IPS-NIHi7 (cell line): ENCODE data around the gene MAN1B1.
A peak's percentile ranks its signal among the peaks of the same experiment; 100 is the strongest.
"Not testable (repeated sequence)": the region's sequence is repeated elsewhere in the genome, so short reads cannot be mapped to it uniquely, and the experiment has no call there.

ENCODE experiments used
- DNase-seq: peaks from one replicate; pipeline ENCODE4 v3.0.0; 2012; ENCODE audit warnings: mixed read lengths; ENCODE audit errors: extremely low spot score

MAN1B1 gene

DNA sequence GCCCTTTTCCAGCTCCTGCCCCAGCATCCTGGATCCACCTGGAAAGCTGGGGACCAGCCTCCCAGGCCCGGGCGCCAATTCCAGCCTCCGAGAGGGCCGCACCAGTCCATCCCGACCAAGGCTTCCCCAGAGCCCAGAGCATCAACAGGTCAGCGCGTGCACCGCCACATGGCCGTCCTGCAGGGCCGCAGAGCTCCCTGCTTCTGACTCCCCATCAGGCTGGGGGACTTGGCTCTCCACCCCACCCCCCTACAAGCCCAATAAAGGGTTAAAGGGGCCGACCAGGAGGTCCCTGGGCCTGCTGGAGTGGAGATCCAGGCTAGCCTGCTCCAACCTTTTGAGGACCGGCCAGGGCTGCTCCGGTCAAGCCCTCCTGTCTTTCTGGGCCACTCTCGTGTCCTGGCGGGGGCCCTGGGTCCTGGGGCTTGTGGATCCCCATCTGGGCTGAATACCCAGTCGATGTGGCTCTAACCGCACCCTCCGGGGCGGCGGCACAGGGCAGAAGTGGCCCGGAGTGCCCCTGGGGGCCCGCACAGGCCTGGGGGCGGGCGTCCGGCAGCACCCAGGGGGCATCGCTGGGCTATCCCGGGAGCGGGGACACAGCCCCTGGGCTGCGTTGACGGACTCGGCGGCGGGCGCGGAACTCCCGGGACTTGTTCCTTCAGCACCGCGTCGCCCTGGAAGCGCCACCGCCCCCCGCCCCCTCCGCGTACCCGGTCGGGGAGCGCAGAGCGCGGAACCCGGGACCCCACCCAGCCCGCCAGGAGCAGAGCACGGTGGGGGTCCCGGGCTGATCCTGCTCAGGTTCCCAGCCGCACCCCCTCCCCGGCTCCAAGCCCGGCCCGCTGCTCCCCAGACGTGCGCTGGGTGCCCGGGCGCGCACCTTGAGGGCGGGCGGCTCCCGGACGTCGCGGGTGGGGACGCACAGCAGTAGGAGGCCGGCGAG is 33.5 kb upstream of the MAN1B1 start:
- no peak for DNase-seq

DNA sequence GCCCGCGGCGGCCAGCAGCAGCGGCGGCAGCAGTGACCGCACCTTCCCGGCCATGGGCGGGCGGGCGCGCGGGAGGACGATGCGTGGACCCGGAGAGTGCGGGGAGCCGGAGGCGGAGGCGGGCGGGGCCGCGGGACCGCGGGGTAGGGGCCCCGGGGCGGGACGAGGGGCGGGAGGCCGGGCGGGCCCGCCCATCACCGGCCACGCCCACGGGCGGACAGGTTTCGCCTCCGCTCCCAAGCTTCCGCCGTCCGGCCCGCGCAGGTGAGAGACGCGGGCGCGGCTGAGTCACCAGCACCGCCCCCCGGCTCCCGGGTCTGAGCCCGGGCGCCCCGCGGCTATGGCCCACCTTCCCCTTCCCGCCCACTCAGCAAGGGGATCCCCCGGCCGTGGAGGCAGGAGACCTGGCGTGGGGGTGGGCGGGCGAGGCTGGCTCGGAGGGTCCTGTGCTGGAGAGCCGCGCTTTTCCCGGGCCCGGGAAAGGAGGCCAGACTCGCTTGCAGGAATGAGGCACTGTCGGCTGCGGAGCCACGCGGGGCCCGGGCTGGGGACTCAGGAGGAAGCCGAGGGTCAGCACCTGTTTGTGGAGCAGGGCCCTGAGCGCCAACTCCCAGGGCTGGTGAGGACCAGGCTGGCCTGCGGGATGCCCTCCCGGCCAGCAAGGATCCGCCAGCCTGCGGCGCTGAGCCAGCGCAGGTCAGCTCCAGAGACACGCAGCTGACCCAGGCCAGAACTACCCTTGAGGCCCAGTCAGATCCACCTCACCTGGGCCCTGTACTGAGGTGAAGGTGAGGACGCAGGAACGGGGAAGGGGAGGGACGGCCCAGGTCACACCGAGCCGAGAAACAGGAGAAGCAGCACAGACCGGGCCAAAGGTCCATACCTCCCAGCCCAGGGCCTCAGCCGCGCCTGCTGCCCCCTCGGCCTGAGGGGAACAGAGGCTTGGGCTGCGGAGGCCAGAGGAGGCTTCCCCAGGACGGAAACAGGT is 32.5 kb upstream of the MAN1B1 start, which contains the start of gene ENTPD2:
ENTPD2 (minus strand) TSS at position 118 of the 988 bp plus-strand sequence; CDS start at position 54, 64 bp downstream.
- DNase-seq = peak; percentile 74

DNA sequence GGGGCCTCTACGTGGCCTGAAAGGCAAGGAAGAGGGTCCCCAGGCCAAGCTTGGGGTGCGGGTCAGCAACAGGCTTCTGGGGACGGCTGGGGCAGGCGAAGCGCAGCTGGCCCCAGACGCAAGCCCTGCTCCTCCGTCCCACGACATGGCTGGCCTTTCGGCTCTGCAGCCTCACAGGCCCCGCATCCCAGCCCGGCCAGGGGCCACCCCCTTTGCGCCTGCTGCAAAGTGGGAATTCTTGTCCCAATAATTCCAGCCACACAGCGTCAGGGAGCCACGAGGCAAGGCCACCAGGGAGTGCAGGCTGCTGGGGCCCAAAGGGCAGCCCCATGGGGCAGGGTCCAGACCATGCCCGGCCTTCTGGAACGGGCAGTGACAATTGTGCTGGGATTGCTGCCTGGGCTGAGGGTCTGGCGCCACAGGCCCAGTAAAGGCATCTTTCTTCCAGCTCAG is 31.8 kb upstream of the MAN1B1 start:
- DNase-seq = no peak

- no peak for DNase-seq
Measured at GRCh38 chr9:137055385-137056364, 31.1 kb upstream of the MAN1B1 start.

DNA sequence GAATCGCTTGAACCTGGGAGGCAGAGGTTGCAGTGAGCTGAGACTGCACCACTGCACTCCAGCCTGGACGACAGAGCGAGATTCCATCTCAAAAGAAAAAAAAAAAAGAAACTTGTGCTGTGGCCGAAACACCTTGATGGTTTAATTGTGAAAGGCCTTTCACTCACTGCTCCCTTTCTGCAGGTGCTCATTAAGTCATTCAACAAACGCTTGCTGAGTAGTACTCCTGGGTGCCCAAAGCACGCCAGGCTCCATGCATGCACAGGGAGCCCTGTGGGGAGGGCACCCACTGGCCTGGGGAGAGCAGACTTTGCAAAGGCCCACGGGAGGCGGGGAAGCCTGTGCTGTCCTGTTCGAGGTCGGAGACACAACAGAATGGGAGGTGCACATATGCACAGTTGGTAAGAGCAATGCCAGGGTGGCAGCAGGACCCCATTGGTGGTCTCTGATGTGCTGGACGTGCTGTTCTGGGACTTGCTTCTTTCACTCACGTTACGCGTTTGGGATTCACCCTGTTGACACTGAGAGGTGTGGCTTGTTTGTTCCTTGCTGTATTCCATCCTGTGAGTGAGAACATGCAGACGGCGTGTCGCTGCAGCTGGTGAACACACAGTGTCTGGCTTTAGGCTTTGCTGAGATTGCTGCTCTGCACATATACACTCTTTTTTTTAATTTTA is 29.9 kb upstream of the MAN1B1 start:
- no peak for DNase-seq

DNA sequence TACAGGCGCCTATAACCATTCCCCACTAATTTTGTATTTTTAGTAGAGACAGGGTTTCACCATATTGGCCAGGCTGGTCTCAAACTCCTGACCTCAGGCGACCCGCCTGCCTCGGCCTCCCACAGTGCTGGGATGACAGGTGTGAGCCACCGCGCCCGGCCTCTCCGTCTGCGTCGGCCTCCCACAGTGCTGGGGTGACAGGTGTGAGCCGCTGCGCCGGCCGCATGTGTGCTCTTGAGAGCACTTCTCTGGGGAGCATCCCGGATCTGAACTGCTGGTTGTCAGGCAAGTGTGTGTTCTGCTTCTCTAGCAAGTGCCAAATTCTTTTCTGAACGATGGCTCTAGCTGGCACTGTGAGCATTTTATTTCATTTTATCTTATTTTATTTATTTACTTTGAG is 29.2 kb upstream of the MAN1B1 start:
- DNase-seq = no peak

DNA sequence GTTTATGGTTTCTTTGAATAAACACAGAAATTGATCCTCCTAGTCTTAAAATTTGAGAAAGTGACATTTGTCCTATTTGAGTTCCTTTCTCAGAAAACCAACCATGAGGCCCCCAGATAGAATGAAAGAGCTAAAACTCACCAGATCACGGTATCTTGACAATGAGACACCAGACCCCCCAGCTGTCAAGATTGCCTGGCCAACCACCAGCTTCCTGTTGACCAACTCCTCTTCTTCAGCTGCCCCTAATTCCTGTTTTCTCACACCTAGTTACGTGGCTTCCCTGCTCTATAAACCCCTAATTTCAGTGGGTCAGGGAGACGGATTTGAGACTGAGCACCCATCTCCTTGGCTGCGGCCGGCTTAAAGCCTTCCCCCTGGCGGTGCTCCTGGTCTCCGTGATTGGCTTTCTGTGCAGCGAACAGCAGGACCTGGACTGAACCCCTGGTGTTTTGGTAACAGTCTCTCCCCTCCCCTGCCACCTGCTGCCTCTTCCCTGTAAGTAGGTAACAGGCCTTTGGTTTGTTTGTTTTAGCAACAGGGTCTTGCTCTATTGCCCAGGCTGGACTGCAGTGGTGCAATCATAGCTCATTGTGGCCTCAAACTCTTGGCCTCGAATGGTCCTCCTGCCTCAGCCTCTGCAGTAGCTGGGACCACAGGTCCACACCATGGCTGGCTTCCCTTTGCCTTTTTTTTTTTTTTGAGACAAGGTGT is 28.1 kb upstream of the MAN1B1 start:
- no peak for DNase-seq

GRCh38 chr9:137062384-137062783 is 24.4 kb upstream of the MAN1B1 start:
- no peak for DNase-seq

DNA sequence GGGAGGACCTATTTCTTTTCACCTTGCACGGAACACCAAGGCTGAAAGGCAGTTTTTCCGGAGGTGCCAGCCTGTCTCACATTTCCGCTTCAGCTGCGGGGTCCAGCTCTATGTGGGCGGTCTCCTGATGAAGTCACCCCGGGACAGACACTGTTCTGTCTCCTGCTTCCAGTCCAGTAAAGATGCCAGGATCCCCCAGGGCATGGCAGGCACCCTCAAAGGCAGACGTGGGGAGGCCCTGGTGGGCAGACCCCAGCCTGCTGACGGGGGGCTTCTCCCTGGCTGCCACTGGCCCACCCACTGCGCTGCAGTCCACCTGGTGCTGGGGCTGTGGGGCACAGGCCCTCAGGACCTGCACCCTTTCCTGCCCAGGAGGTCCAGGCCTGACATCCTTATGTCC is 24.0 kb upstream of the MAN1B1 start:
- DNase-seq = not testable (repeated sequence)

DNA sequence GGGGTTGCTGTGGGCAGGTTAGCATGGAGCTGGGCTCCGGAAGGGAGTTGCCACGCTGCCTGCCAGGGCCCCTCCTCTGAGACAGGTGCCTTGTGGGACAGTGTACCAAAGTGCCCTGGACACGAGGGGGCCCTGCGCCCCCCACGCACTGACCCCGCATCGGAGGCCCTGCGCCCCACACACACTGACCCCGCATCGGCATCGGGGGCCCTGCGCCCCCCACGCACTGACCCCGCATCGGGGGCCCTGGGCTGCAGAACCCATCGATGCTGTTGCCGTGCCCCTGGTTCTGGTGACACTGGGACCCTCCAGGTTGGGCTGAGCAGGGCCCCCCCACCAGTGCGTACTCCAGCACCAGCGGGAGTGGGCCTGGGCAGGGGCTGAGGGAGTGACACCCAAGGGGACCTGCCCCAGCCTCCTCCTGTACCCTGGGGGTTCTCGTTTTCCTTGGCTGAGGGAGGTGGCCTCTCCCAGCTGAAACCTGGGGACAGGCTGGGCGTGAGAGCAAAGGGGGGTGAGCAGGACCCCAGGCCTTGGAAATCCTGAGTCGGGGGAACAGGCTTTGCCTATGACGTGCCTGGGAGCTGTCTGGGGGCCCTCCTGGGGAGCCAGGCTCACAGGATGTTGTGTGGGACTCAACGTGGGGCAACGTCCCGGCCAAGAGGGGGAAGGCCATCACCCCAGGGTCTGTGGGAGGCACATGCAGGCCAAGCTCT is 23.3 kb upstream of the MAN1B1 start:
- DNase-seq = no peak

GRCh38 chr9:137064027-137064879 is 22.5 kb upstream of the MAN1B1 start:
- DNase-seq = peak; percentile 76

GRCh38 chr9:137064880-137065164 is 22.0 kb upstream of the MAN1B1 start:
- no peak for DNase-seq

DNA sequence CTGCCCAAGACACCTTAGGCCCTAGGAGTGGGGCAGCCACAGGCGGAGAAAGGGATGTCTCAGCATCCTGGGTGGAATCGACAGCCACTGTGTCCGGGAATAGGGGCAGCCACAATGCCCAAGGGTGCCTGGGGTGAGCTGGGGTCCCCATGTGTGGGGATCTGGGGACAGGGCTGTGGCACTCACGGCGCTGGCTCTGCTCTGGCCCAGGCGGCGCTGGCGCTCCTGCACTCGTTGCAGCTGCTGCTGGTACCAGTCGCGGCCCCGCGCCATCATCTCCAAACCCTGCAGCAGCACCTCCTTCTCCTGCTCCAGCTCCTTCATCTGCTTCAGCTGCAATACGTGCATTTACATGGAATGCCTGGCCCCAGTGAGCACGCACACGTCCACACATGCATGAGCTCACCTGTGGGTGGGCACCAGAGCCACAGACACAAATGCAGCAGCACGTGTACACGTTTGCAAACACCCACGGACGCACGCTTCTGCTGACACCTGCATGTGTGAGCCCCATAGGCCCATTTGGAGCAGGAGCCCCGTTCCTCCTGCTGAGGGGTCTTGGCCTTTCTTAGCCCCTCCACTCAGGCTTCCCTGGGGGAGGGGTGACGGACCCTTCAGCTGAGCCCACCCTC is 21.3 kb upstream of the MAN1B1 start:
- no peak for DNase-seq

- no peak for DNase-seq
Measured at GRCh38 chr9:137066096-137066861, 20.5 kb upstream of the MAN1B1 start.

DNA sequence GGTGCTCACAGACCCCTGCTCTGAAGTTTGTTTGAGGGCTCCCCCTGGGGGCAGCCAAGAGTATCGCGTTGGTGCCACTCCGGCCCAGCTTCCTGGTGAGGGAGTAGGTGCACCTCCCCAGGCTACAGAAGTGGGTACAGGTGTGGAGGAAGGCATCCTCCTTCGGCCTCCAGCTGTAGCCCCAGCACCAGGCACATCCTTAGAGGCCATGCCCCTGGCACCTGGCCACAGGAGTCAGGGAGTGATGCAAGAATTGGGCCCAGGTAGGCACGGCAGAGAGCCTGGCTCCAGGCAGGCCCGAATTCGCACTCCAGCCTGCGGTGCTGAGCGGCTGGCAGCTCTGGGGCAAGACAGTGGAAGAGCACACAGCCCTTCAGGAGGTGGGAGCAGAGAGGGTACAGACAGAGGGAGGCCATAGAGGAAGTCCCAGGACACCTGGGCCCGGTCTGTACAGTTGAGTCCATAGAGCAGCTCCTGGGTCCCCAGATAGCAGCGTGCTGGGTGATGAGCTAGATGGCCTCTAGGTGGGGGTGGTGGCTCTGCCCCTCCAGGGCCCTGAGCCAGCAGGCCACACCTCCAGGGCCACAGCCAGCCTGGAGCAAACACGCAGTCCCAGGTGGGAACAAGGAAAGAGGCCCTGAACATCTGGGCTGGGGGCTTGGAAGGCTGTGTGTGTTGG is 18.8 kb upstream of the MAN1B1 start:
- DNase-seq = peak; percentile 84
